BLaER1 (cell line): ENCODE data around the gene KRTAP22-2.

Experiments used
- H3K27ac ChIP-seq: shearing (Covaris generic); formaldehyde crosslinking; 2 replicates; pipeline ENCODE4 v1.8.1; 2022
- H3K27me3 ChIP-seq: shearing (Covaris generic); formaldehyde crosslinking; 2 replicates; pipeline ENCODE4 v1.8.1; 2022
- H3K36me3 ChIP-seq: shearing (Covaris generic); formaldehyde crosslinking; 2 replicates; pipeline ENCODE4 v1.8.1; 2022
- H3K4me1 ChIP-seq: shearing (Covaris generic); formaldehyde crosslinking; 2 replicates; pipeline ENCODE4 v1.8.1; 2022
- H3K4me2 ChIP-seq: shearing (Covaris generic); formaldehyde crosslinking; 2 replicates; pipeline ENCODE4 v1.8.1; 2022
- H3K4me3 ChIP-seq: shearing (Covaris generic); formaldehyde crosslinking; 2 replicates; pipeline ENCODE4 v1.8.1; 2022
- H3K9ac ChIP-seq: shearing (Covaris generic); formaldehyde crosslinking; 2 replicates; pipeline ENCODE4 v1.8.1; 2022
- H3K9me3 ChIP-seq: shearing (Covaris generic); formaldehyde crosslinking; 2 replicates; pipeline ENCODE4 v1.8.1; 2022
- H4K20me1 ChIP-seq: shearing (Covaris generic); formaldehyde crosslinking; 2 replicates; pipeline ENCODE4 v1.8.1; 2022
- Cebpa-rat ChIP-seq: shearing (Covaris generic); IDR thresholded peaks from 2 replicates; pipeline ENCODE4 v1.8.1; 2022

Gene KRTAP22-2

DNA sequence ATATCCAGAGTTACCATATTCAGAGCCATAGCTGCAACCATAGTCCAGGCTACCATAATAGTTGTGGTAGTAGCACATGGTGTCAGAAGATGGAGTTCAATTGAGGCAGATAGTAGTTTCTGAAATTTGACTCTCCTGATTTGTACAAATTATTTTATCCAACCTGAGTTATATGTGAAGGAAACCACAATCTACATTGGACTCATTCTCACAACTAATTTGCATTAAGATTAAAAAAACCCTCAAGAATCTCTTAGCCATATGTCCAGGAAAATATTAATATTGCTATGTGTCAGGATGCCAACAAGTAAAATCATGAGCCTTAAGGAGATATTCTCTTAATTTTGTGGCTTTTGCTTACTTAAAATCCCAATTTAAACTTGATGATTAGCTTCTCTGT is at the start of gene KRTAP22-2:
TSS of gene KRTAP22-2 (minus strand) at position 101 of the 400 bp plus-strand sequence.
- Histone ChIP-seq H3K4me2 (no peak within 1 kb of the TSS), H4K20me1 (no peaks in the 10 kb centered on the region), H3K9ac (no peak within 1 kb of the TSS), H3K9me3 (no peaks in the 10 kb centered on the region), H3K4me3 (no peak within 1 kb of the TSS), H3K4me1 (no peaks in the 10 kb centered on the region), H3K27ac (no peak within 1 kb of the TSS), H3K36me3 (no peaks in the 10 kb centered on the region), H3K27me3 (no peaks in the 10 kb centered on the region)
- no peak for TF ChIP-seq Cebpa-rat

DNA sequence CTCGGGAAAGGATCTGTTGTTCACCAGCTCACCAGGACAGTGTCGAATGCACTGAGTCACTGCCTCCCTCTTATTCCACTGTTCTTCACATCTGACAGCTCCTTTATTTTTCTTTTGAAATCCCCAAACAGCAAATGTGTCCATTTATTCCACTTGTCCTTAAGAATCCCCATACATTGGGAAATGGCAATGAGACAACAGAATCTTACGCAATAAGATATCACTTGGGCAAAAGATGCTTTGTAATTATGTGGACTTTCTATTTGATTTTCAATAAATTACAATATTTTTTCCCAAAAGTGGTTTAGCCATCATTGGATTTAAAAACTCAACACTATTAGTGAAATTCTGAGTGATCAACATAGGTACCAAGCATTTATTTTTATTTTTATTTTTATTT is 48.5 kb upstream of the KRTAP22-2 start:
- Histone ChIP-seq H3K9ac (no peak overlapping the region), H3K4me1 (no peaks in the 10 kb centered on the region), H3K27me3 (no peaks in the 10 kb centered on the region), H4K20me1 (no peaks in the 10 kb centered on the region), H3K4me2 (no peak overlapping the region), H3K9me3 (no peaks in the 10 kb centered on the region), H3K27ac (no peak overlapping the region), H3K4me3 (no peak overlapping the region), H3K36me3 (no peaks in the 10 kb centered on the region)
- peak; percentile 48; the same call in 1 of the 2 replicates for TF ChIP-seq Cebpa-rat

- no peak for TF ChIP-seq Cebpa-rat
- Histone ChIP-seq H3K4me3 (no peak within 1 kb of the TSS), H3K27ac (no peak within 1 kb of the TSS), H4K20me1 (no peaks in the 10 kb centered on the region), H3K4me1 (no peaks in the 10 kb centered on the region), H3K4me2 (no peak within 1 kb of the TSS), H3K27me3 (no peaks in the 10 kb centered on the region), H3K9me3 (no peaks in the 10 kb centered on the region), H3K36me3 (no peaks in the 10 kb centered on the region), H3K9ac (no peak within 1 kb of the TSS)
Observed at GRCh38 chr21:30634906-30635305, 44.7 kb upstream of the KRTAP22-2 start, which contains the start of gene KRTAP20-2. Gene KRTAP20-2 (plus strand): TSS chr21:30635206. CDS start chr21:30635264, 58 bp downstream.

GRCh38 chr21:30629200-30629599 is 39.0 kb upstream of the KRTAP22-2 start:
- H3K27me3 ChIP-seq = no peaks in the 10 kb centered on the region
- no peak overlapping the region for H3K27ac ChIP-seq

GRCh38 chr21:30628109-30628508 is 37.9 kb upstream of the KRTAP22-2 start:
- Histone ChIP-seq H4K20me1 (no peaks in the 10 kb centered on the region), H3K36me3 (no peaks in the 10 kb centered on the region), H3K27me3 (no peaks in the 10 kb centered on the region), H3K9me3 (peaks cover 14% of the 10 kb centered on the region), H3K27ac (no peak overlapping the region), H3K4me3 (no peak overlapping the region), H3K4me2 (no peak overlapping the region), H3K4me1 (no peaks in the 10 kb centered on the region), H3K9ac (no peak overlapping the region)
- TF ChIP-seq Cebpa-rat = no peak

More at GRCh38 chr21:30629200-30629599, 39.0 kb upstream of the KRTAP22-2 start:
- Histone ChIP-seq H3K4me3 (no peak overlapping the region), H3K4me1 (no peaks in the 10 kb centered on the region), H3K36me3 (no peaks in the 10 kb centered on the region), H3K4me2 (no peak overlapping the region), H3K9me3 (peaks cover 14% of the 10 kb centered on the region), H4K20me1 (no peaks in the 10 kb centered on the region), H3K9ac (no peak overlapping the region)
- TF ChIP-seq Cebpa-rat = no peak

DNA sequence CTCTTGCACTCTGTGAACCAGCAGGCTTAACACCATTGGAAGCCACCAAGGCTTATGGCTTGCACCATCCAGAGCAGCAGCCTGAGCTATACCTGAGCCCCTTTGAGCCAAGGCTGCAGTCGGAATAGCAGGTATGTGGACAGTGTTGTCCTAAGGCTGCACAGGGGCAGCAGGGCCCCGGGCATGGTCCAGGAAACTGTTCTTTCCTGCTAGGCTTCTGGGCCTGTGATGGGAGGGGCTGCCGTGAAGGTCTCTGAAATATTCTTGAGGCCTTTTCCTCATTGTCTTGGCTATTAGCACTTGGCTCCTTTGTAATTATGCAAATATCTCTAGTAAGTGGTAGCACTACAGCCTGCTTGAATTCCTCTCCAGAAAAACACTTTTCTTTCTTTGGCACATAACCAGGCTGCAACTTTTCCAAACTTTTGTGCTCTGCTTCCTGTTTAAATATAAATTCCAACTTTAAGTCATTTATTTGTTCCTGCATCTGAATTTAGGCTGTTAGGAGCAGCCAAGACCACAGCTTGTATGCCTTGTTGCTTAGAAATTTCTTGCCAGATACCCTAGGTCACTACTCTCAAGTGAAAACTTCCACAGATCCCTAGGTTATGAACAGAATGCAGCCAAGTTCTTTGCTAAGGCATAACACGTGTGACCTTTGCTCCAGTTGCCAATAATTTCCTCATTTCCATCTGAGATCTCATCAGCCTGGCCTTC is 35.4 kb upstream of the KRTAP22-2 start:
- Histone ChIP-seq H3K27ac (no peak overlapping the region), H3K9ac (no peak overlapping the region), H3K4me2 (no peak overlapping the region), H3K27me3 (no peaks in the 10 kb centered on the region), H3K4me1 (no peaks in the 10 kb centered on the region), H3K9me3 (peaks cover 14% of the 10 kb centered on the region), H4K20me1 (no peaks in the 10 kb centered on the region), H3K36me3 (no peaks in the 10 kb centered on the region), H3K4me3 (no peak overlapping the region)
- TF ChIP-seq Cebpa-rat = no peak

DNA sequence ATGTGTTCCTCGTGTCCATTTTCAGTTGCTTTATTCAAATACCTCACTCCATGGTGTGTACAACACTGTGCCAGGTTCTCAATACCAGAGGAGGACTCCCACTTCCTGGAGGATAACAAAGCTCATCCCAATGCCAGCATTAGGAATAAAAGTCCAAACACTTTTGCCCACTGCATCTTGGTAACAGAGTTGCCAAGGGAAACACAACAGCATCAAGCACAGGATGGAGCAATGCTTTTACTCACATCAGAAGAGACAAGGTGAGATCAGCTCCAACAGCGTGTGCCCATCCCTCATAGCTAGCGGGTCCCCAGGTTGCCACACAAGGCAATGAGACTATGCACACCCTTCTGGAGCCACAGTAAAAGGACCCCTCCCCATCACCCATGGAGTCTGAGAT is 33.2 kb upstream of the KRTAP22-2 start:
- Histone ChIP-seq H3K9ac (no peak overlapping the region), H4K20me1 (no peaks in the 10 kb centered on the region), H3K27ac (no peak overlapping the region), H3K9me3 (peaks cover 14% of the 10 kb centered on the region), H3K27me3 (no peaks in the 10 kb centered on the region), H3K4me2 (no peak overlapping the region), H3K4me1 (no peaks in the 10 kb centered on the region), H3K4me3 (no peak overlapping the region), H3K36me3 (no peaks in the 10 kb centered on the region)
- no peak for TF ChIP-seq Cebpa-rat

DNA sequence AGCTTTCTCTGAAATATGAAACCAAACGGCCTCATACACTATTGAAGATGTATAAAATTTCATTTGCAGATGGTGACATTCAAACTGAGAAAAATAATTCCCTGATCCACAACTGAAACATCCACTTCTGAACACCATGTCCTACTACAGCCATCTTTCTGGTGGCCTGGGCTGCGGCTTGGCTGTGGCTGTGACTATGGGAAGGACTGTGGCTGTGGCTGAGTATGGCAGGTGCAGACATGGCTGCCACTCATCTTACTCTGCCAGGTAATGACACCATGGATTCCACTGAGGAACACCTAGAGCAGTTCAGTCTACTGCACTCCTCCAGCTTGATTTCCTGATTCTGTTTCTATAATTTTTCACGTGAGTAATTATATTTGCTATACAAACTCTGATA is 30.3 kb upstream of the KRTAP22-2 start, which contains the start of gene KRTAP20-4:
TSS of gene KRTAP20-4 (plus strand) at position 106 of the 400 bp plus-strand sequence.
- Histone ChIP-seq H3K4me1 (no peaks in the 10 kb centered on the region), H3K4me3 (no peak within 1 kb of the TSS), H3K4me2 (no peak within 1 kb of the TSS), H3K9ac (no peak within 1 kb of the TSS), H3K27ac (no peak within 1 kb of the TSS), H3K9me3 (peaks cover 11% of the 10 kb centered on the region), H3K36me3 (no peaks in the 10 kb centered on the region), H4K20me1 (no peaks in the 10 kb centered on the region), H3K27me3 (no peaks in the 10 kb centered on the region)
- no peak for TF ChIP-seq Cebpa-rat

- Histone ChIP-seq H3K27ac (no peak overlapping the region), H3K4me1 (no peaks in the 10 kb centered on the region), H3K9me3 (peaks cover 7% of the 10 kb centered on the region; the same call in 1 of the 2 replicates), H3K9ac (no peak overlapping the region), H4K20me1 (no peaks in the 10 kb centered on the region), H3K4me3 (no peak overlapping the region), H3K27me3 (no peaks in the 10 kb centered on the region), H3K4me2 (no peak overlapping the region), H3K36me3 (no peaks in the 10 kb centered on the region)
- TF ChIP-seq Cebpa-rat = no peak
Observed at GRCh38 chr21:30620080-30620479, 29.9 kb upstream of the KRTAP22-2 start.

GRCh38 chr21:30616125-30616524 is 25.9 kb upstream of the KRTAP22-2 start, which contains the start of gene KRTAP20-1:
Gene KRTAP20-1 (plus strand): TSS chr21:30616425. CDS start chr21:30616455, 30 bp downstream.
- Histone ChIP-seq H3K4me2 (no peak within 1 kb of the TSS), H3K27ac (no peak within 1 kb of the TSS)

More at GRCh38 chr21:30616125-30616524, 25.9 kb upstream of the KRTAP22-2 start, which contains the start of gene KRTAP20-1:
- no peaks in the 10 kb centered on the region for H3K27me3 ChIP-seq
- H3K9me3 ChIP-seq = no peaks in the 10 kb centered on the region
- no peaks in the 10 kb centered on the region for H3K36me3 ChIP-seq
- no peak for TF ChIP-seq Cebpa-rat
- no peaks in the 10 kb centered on the region for H4K20me1 ChIP-seq
- no peak within 1 kb of the TSS for H3K9ac ChIP-seq
- H3K4me3 ChIP-seq = no peak within 1 kb of the TSS
- H3K4me1 ChIP-seq = no peaks in the 10 kb centered on the region
